GM23338 (cell line): ENCODE data around the gene MYOM1. TPM values are rescaled to one million over a fixed set of nuclear protein-coding genes. Genes with fewer than 3 reads are reported as not detected.

Experiments
- ATAC-seq: fragments of 200-7000 bp; cut with Tn5 transposase; 3 replicates; pipeline ENCODE4 v1.9.1; 2020
- DNase-seq: peaks from one replicate; pipeline ENCODE4 v3.0.0-alpha.2; 2015; ENCODE audit warnings: low spot score
- H2AFZ ChIP-seq: fragments of 200-600 bp; sonication (generic); 2 replicates; pipeline ENCODE4 v1.8.0; 2016; ENCODE audit warnings: antibody characterized with exemption, mild to moderate bottlenecking, moderate library complexity
- H3F3A ChIP-seq: fragments of 200-600 bp; sonication (generic); replicated peaks from 2 replicates; pipeline ENCODE4 v1.8.0; 2017; ENCODE audit warnings: antibody characterized with exemption, mixed run types, low read depth
- H3K27ac ChIP-seq: fragments of 200-600 bp; sonication (generic); 2 replicates; pipeline ENCODE4 v1.6.1; 2016; ENCODE audit warnings: low read depth
- H3K27me3 ChIP-seq: fragments of 200-600 bp; sonication (generic); 2 replicates; pipeline ENCODE4 v1.8.0; 2016; ENCODE audit warnings: mild to moderate bottlenecking, mixed run types, moderate library complexity; ENCODE audit not compliant: insufficient read depth
- H3K36me3 ChIP-seq: fragments of 200-600 bp; sonication (generic); 2 replicates; pipeline ENCODE4 v1.8.0; 2016; ENCODE audit warnings: mild to moderate bottlenecking; ENCODE audit not compliant: insufficient read depth
- H3K4me1 ChIP-seq: fragments of 200-600 bp; sonication (generic); 2 replicates; pipeline ENCODE4 v1.8.0; 2016; ENCODE audit warnings: mild to moderate bottlenecking, moderate library complexity; ENCODE audit not compliant: insufficient read depth
- H3K4me2 ChIP-seq: fragments of 200-600 bp; sonication (generic); 2 replicates; pipeline ENCODE4 v1.7.1; 2017; ENCODE audit warnings: mixed run types
- H3K4me3 ChIP-seq: fragments of 200-600 bp; sonication (generic); 2 replicates; pipeline ENCODE4 v1.6.1; 2016; ENCODE audit warnings: mixed run types
- H3K79me2 ChIP-seq: fragments of 200-600 bp; sonication (generic); replicated peaks from 2 replicates; pipeline ENCODE4 v1.8.0; 2017; ENCODE audit warnings: mild to moderate bottlenecking; ENCODE audit not compliant: insufficient read depth
- H3K9me2 ChIP-seq: fragments of 200-600 bp; sonication (generic); 2 replicates; pipeline ENCODE4 v1.8.0; 2017; ENCODE audit not compliant: insufficient read depth
- H4K20me1 ChIP-seq: fragments of 200-600 bp; sonication (generic); replicated peaks from 2 replicates; pipeline ENCODE4 v1.8.0; 2017; ENCODE audit warnings: mild to moderate bottlenecking; ENCODE audit not compliant: insufficient read depth
- H3K27ac Mint-ChIP-seq: 2 replicates; pipeline ENCODE4 v1.8.0; 2020; ENCODE audit warnings: inconsistent platforms, mild to moderate bottlenecking, moderate library complexity, mixed read lengths
- H3K27me3 Mint-ChIP-seq: 3 replicates; pipeline ENCODE4 v1.8.0; 2022; ENCODE audit warnings: low read depth, mild to moderate bottlenecking, moderate library complexity, mixed read lengths, inconsistent platforms; ENCODE audit not compliant: insufficient read depth, poor library complexity
- H3K36me3 Mint-ChIP-seq: 3 replicates; pipeline ENCODE4 v1.8.0; 2021; ENCODE audit warnings: low read depth, mild to moderate bottlenecking, inconsistent platforms, moderate library complexity, mixed read lengths
- H3K4me1 Mint-ChIP-seq: 3 replicates; pipeline ENCODE4 v1.8.0; 2020; ENCODE audit warnings: mild to moderate bottlenecking, inconsistent platforms, mixed read lengths
- H3K4me3 Mint-ChIP-seq: 3 replicates; pipeline ENCODE4 v1.8.0; 2021; ENCODE audit warnings: moderate library complexity, mild to moderate bottlenecking, inconsistent platforms, mixed read lengths
- H3K9me3 Mint-ChIP-seq: 3 replicates; pipeline ENCODE4 v1.8.0; 2020; ENCODE audit warnings: moderate library complexity, mild to moderate bottlenecking, inconsistent platforms, mixed read lengths
- CREB1 ChIP-seq: fragments of 250-450 bp; sonication (Bioruptor Pico); IDR thresholded peaks from 2 replicates; pipeline ENCODE4 v1.5.0; 2020; ENCODE audit warnings: low read depth, mild to moderate bottlenecking, moderate library complexity
- CTCF ChIP-seq, 2 experiments: fragments of 200-600 bp in 1 of 2; sonication (generic) in 1 of 2; conservative IDR thresholded peaks; 2 replicates each; pipeline versions ENCODE4 v1.5.1 to v1.6.1; 2016 to 2017; ENCODE audit warnings: antibody characterized with exemption in 2 of 2, low read depth in 2 of 2, mild to moderate bottlenecking in 2 of 2, moderate library complexity in 1 of 2
- ETS1 ChIP-seq: IDR thresholded peaks from 2 replicates; pipeline ENCODE4 v1.6.1; 2016; ENCODE audit warnings: antibody characterized with exemption
- EZH2 ChIP-seq: fragments of 200-600 bp; sonication (generic); IDR thresholded peaks from one replicate; pipeline ENCODE4 v1.8.0; 2017; ENCODE audit warnings: antibody characterized with exemption, mild to moderate bottlenecking, low read depth; ENCODE audit not compliant: unreplicated experiment
- EZH2phosphoT487 ChIP-seq: fragments of 200-600 bp; sonication (generic); IDR thresholded peaks from one replicate; pipeline ENCODE4 v1.8.1; 2018; ENCODE audit warnings: antibody characterized with exemption; ENCODE audit not compliant: unreplicated experiment
- JUNB ChIP-seq: IDR thresholded peaks from one replicate; pipeline ENCODE4 v1.6.1; 2016; ENCODE audit warnings: antibody characterized with exemption; ENCODE audit not compliant: unreplicated experiment
- NANOG ChIP-seq: IDR thresholded peaks from 2 replicates; pipeline ENCODE4 v1.6.1; 2016; ENCODE audit warnings: antibody characterized with exemption, borderline replicate concordance
- POLR2AphosphoS5 ChIP-seq: IDR thresholded peaks from 2 replicates; pipeline ENCODE4 v1.6.1; 2016; ENCODE audit warnings: antibody characterized with exemption, low read depth
- REST ChIP-seq: IDR thresholded peaks from one replicate; pipeline ENCODE4 v1.6.1; 2018; ENCODE audit warnings: antibody characterized with exemption; ENCODE audit not compliant: unreplicated experiment
- STAT1 ChIP-seq: IDR thresholded peaks from one replicate; pipeline ENCODE4 v1.6.1; 2016; ENCODE audit warnings: antibody characterized with exemption; ENCODE audit not compliant: unreplicated experiment
- ZNF114 ChIP-seq: fragments of 250-450 bp; sonication (Bioruptor Pico); IDR thresholded peaks from 2 replicates; pipeline ENCODE4 v1.5.0; 2020; ENCODE audit warnings: mild to moderate bottlenecking, moderate library complexity
- ZNF331 ChIP-seq: fragments of 250-450 bp; sonication (Bioruptor Pico); IDR thresholded peaks from 2 replicates; pipeline ENCODE4 v1.5.0; 2020; ENCODE audit warnings: low read depth, mild to moderate bottlenecking, moderate library complexity
- ZNF462 ChIP-seq: fragments of 250-450 bp; sonication (Bioruptor Pico); IDR thresholded peaks from 2 replicates; pipeline ENCODE4 v1.5.0; 2020; ENCODE audit warnings: mild to moderate bottlenecking, moderate library complexity
- polyA plus RNA-seq: library from polyadenylated mRNA; unstranded; fragments of >200 nt; fragmentation: Nextera tagmentation; extraction: Ambion mirVana; gene quantifications from 2 replicates; pipeline ENCODE4 v1.2.1, GENCODE V29; 2016
- total RNA-seq: library from RNA; depleted of rRNA; stranded (reverse); fragments of >200 nt; shearing (Covaris generic); gene quantifications from 2 replicates; pipeline ENCODE4 v1.2.3, GENCODE V29; 2014

MYOM1 gene
- total and polyA plus RNA-seq, 2 experiments from 2014 or later = 0.27 to 0.38 TPM

- no peak for TF ChIP-seq JUNB
Measured at GRCh38 chr18:3083766-3084165, 136.0 kb downstream of the MYOM1 start (continued).

- no peaks in the 10 kb centered on the region for H3K36me3 ChIP-seq
- no peak for ATAC-seq
- no peak overlapping the region for H3K27ac Mint-ChIP-seq
Measured at GRCh38 chr18:3081584-3081991, 138.2 kb downstream of the MYOM1 start.

More at GRCh38 chr18:3081584-3081991, 138.2 kb downstream of the MYOM1 start:
- Mint-ChIP-seq H3K4me1 (peaks cover 18% of the 10 kb centered on the region), H3K4me3 (no peak overlapping the region), H3K36me3 (no peaks in the 10 kb centered on the region), H3K27me3 (peaks cover 3% of the 10 kb centered on the region), H3K9me3 (no peaks in the 10 kb centered on the region)
- Histone ChIP-seq H3K27me3 (no peaks in the 10 kb centered on the region), H3K4me2 (no peak overlapping the region), H4K20me1 (no peaks in the 10 kb centered on the region), H3K4me1 (no peaks in the 10 kb centered on the region), H3K79me2 (no peaks in the 10 kb centered on the region), H3K27ac (no peak overlapping the region), H2AFZ (no peak overlapping the region), H3F3A (no peaks in the 10 kb centered on the region), H3K9me2 (no peaks in the 10 kb centered on the region; the same call in 1 of the 2 replicates), H3K4me3 (no peak overlapping the region)
- no peak for DNase-seq
- TF ChIP-seq CTCF (conservative IDR thresholded peaks at IDR 0.05; ENCODE audit: low read depth in 2 of 2) = no peak
- no peak for TF ChIP-seq ZNF462 (CRISPR knock-in tag)
- TF ChIP-seq POLR2AphosphoS5 = no peak
- no peak for TF ChIP-seq ETS1
- TF ChIP-seq CREB1 (CRISPR knock-in tag) = no peak
- no peak for TF ChIP-seq REST
- TF ChIP-seq ZNF114 = no peak
- TF ChIP-seq ZNF331 (CRISPR knock-in tag) = no peak
- TF ChIP-seq STAT1 = no peak
- TF ChIP-seq JUNB = no peak
- TF ChIP-seq EZH2 = no peak
- no peak for TF ChIP-seq EZH2phosphoT487
- TF ChIP-seq NANOG = no peak
